GM12878 (cell line): Measurements from ENCODE around the gene TCP11L2. TPM values are rescaled to one million over a fixed set of nuclear protein-coding genes. Genes with fewer than 3 reads are reported as not detected.
A peak's percentile ranks its signal among the peaks of the same experiment; 100 is the strongest.
"Not testable (repeated sequence)": the region's sequence is repeated elsewhere in the genome, so short reads cannot be mapped to it uniquely, and the experiment has no call there.

Experiments used
- ATAC-seq: fragments of 200-7000 bp; cut with Tn5 transposase; 3 replicates; pipeline ENCODE4 v1.9.1; 2020; ENCODE audit warnings: mild to moderate bottlenecking, moderate library complexity
- BruUV-seq: library from RNA; stranded (reverse); fragments of 400-500 nt; replicated peaks from 2 replicates; lab custom pipeline; 2021; lab: Mats Ljungman, UMichigan
- CTCF ChIA-PET: fragments of 300-600 bp; sonication (Branson Sonifier 250); formaldehyde crosslinking; extraction: SDS; loops from one replicate; lab custom pipeline; 2021; ENCODE audit warnings: inconsistent platforms; lab: Yijun Ruan, JAX
- POLR2A ChIA-PET: fragments of 350-600 bp; formaldehyde crosslinking; extraction: SDS; loops from one replicate; lab custom pipeline; 2021; ENCODE audit warnings: inconsistent platforms; lab: Charles Lee
- RAD21 ChIA-PET: fragments of 300-600 bp; sonication (Branson Sonifier 250); formaldehyde crosslinking; loops from one replicate; lab custom pipeline; 2023; ENCODE audit warnings: antibody characterized with exemption; ENCODE audit not compliant: unreplicated experiment; lab: Charles Lee
- SMC1A ChIA-PET: fragments of 300-600 bp; sonication (Branson Sonifier 250); formaldehyde crosslinking; loops from one replicate; lab custom pipeline; 2023; ENCODE audit not compliant: unreplicated experiment, uncharacterized antibody; lab: Charles Lee
- DNase-seq: peaks from one replicate; pipeline ENCODE4 v3.0.0-alpha.2; 2011; ENCODE audit warnings: low read depth, low spot score
- FAIRE-seq: peaks from 3 replicates; lab custom pipeline; 2011; peaks lifted over from hg19 to GRCh38; lab: Jason Lieb, UNC
- H2AFZ ChIP-seq: 2 replicates; pipeline ENCODE4 v1.6.0; 2011; ENCODE audit warnings: low read depth, low read length, control low read depth; ENCODE audit not compliant: control insufficient read depth
- H3K27ac ChIP-seq: 2 replicates; pipeline ENCODE4 v1.5.1; 2011; ENCODE audit warnings: control low read depth; ENCODE audit not compliant: control insufficient read depth, insufficient read depth
- H3K27me3 ChIP-seq, 2 experiments: replicated peaks in 1 of 2; 2 replicates each; pipeline versions ENCODE4 v1.6.0 to v1.6.1; 2011; ENCODE audit warnings: low read length in 1 of 2; ENCODE audit not compliant: control insufficient read depth in 2 of 2, insufficient read depth in 2 of 2
- H3K36me3 ChIP-seq, 2 experiments: 2 replicates each; pipeline ENCODE4 v1.5.1; 2011; ENCODE audit warnings: low read length in 1 of 2; ENCODE audit not compliant: control insufficient read depth in 2 of 2, insufficient read depth in 2 of 2
- H3K4me1 ChIP-seq: 2 replicates; pipeline ENCODE4 v1.6.1; 2011; ENCODE audit warnings: mild to moderate bottlenecking, low read length, moderate library complexity, mixed read lengths; ENCODE audit not compliant: control insufficient read depth, insufficient read depth
- H3K4me2 ChIP-seq: 2 replicates; pipeline ENCODE4 v1.6.0; 2011; ENCODE audit warnings: control low read depth; ENCODE audit not compliant: control insufficient read depth, insufficient read depth
- H3K4me3 ChIP-seq: fragments of 200-600 bp; sonication (generic); 2 replicates; pipeline ENCODE4 v1.5.1; 2016
- H3K79me2 ChIP-seq: 2 replicates; pipeline ENCODE4 v1.6.0; 2011; ENCODE audit warnings: low read length; ENCODE audit not compliant: control insufficient read depth, insufficient read depth
- H3K9ac ChIP-seq: 2 replicates; pipeline ENCODE4 v1.8.0; 2011; ENCODE audit warnings: low read length, control low read depth, mixed read lengths; ENCODE audit not compliant: control insufficient read depth, insufficient read depth
- H3K9me3 ChIP-seq: replicated peaks from 3 replicates; pipeline ENCODE4 v1.5.1; 2011; ENCODE audit warnings: mild to moderate bottlenecking, low read length; ENCODE audit not compliant: control insufficient read depth, insufficient read depth
- H4K20me1 ChIP-seq: 2 replicates; pipeline ENCODE4 v1.6.0; 2011; ENCODE audit not compliant: control insufficient read depth, insufficient read depth
- ATF7 ChIP-seq: fragments of 450-650 bp; IDR thresholded peaks from 2 replicates; pipeline ENCODE4 v1.6.1; 2016; ENCODE audit warnings: low read depth, mild to moderate bottlenecking
- DPF2 ChIP-seq: fragments of 450-650 bp; IDR thresholded peaks from 2 replicates; pipeline ENCODE4 v1.6.1; 2017; ENCODE audit warnings: mild to moderate bottlenecking
- EZH2 ChIP-seq: IDR thresholded peaks from 2 replicates; pipeline ENCODE4 v1.6.1; 2012; ENCODE audit warnings: low read depth, mild to moderate bottlenecking, control low read depth, inconsistent platforms, low read length, borderline replicate concordance; ENCODE audit not compliant: control insufficient read depth
- MXI1 ChIP-seq: fragments of 150-350 bp; IDR thresholded peaks from 2 replicates; pipeline ENCODE4 v1.6.1; 2011; ENCODE audit warnings: low read depth, mild to moderate bottlenecking, inconsistent platforms, low read length, improper control_type of control experiment
- MYB ChIP-seq: fragments of 150-350 bp; IDR thresholded peaks from 2 replicates; pipeline ENCODE4 v1.6.1; 2014; ENCODE audit warnings: mild to moderate bottlenecking, low read depth, low read length, borderline replicate concordance
- PRDM15 ChIP-seq: fragments of 450-650 bp; formaldehyde crosslinking; IDR thresholded peaks from 2 replicates; pipeline ENCODE4 v1.4.0; 2020; ENCODE audit warnings: mild to moderate bottlenecking, moderate library complexity
- WGBS: methylation state at CpG from one replicate; pipeline ENCODE4 v1.1.6; 2016; ENCODE audit warnings: low lambda C conversion rate; ENCODE audit not compliant: insufficient replicate concordance, insufficient coverage; ENCODE audit errors: missing lambda C conversion rate; 5-methylcytosine and 5-hydroxymethylcytosine counted together
- in situ Hi-C: fragments of 300-500 bp; cut with MboI; formaldehyde crosslinking; loops from 9 replicates; pipeline ENCODE4 v1.14.3; 2018; ENCODE audit warnings: mixed read lengths
- intact Hi-C: fragments of 100-400 bp; cut with micrococcal nuclease; formaldehyde crosslinking; loops from one replicate; pipeline ENCODE4 v1.14.2; 2022; ENCODE audit not compliant: unreplicated experiment
- polyA plus RNA-seq, 11 experiments: library from polyadenylated mRNA; depleted of rRNA in 4 of 11; unstranded in 6 of 11; stranded (reverse) in 5 of 11; fragments of >200 nt; fragmentation: Nextera tagmentation in 4 of 11; fragmentation: Illumina TruSeq in 1 of 11; extraction: Ambion mirVana in 4 of 11; extraction: Trizol in 1 of 11; gene quantifications; 1 replicate in 1 of 11; 2 replicates in 10 of 11; pipeline versions ENCODE4 v1.2.1 to v1.2.3, GENCODE V29; 2011 to 2016; ENCODE audit warnings: inconsistent platforms in 2 of 11, missing spikeins in 2 of 11, low read depth in 1 of 11
- total RNA-seq, 4 experiments: library from RNA; depleted of rRNA in 3 of 4; stranded (reverse); fragments of >200 nt in 3 of 4; fragmentation: Illumina TruSeq in 1 of 4; extraction: Trizol in 1 of 4; gene quantifications; 2 replicates each; pipeline versions ENCODE4 v1.2.1 to v1.2.3, GENCODE V29; 2013 to 2021

TCP11L2 gene
- total and polyA plus RNA-seq, 10 of the 15 experiments (the other 5 are each of a cell fraction or from before 2014, with no cell fraction given) = 0.18 to 5.0 (median 0.90) TPM

GRCh38 chr12:106285982-106286381 lies 16.6 kb upstream of the TCP11L2 start:
- ChIA-PET RAD21 (no interaction called here), CTCF (interaction anchor here (2.4 to 9.4 kb wide), 2 partner anchors 15 to 57 kb away, joined by 7 to 206 read pairs; no protein-coding TSS in a partner anchor), POLR2A (no interaction called here), SMC1A (interaction anchor here (1.4 to 4.7 kb wide), 2 partner anchors 9 to 59 kb away, joined by 3 to 57 read pairs; no protein-coding TSS in a partner anchor)
- no peaks in the 10 kb centered on the region for H3K4me1 ChIP-seq
- in situ Hi-C loops = no loop called here
- no peak overlapping the region for H3K27ac ChIP-seq
- no peaks in the 10 kb centered on the region; the same call in 1 of the 2 replicates for H4K20me1 ChIP-seq
- no peak for DNase-seq
- H3K9me3 ChIP-seq = peaks cover 4% of the 10 kb centered on the region; the same call in 2 of the 3 replicates
- TF ChIP-seq DPF2 (no peak), EZH2 (no peak), PRDM15 (no peak), MYB (no peak), ATF7 (peak; percentile 41; the same call in 1 of the 2 replicates), MXI1 (no peak)
- intact Hi-C loops = no loop called here
- ATAC-seq = peak; percentile 49
- BruUV-seq = no TSS peak
- H3K4me3 ChIP-seq = no peak overlapping the region
- H2AFZ ChIP-seq = no peak overlapping the region
- no peaks in the 10 kb centered on the region for H3K36me3 ChIP-seq
- 1% methylated on average over 4 of the region's 4 CpGs for WGBS
- H3K79me2 ChIP-seq = no peaks in the 10 kb centered on the region
- no peak for FAIRE-seq
- 0 out of 2 replicates have a peak overlapping the region, but pooled peaks have one; percentile 9 for H3K4me2 ChIP-seq
- H3K27me3 ChIP-seq = no peaks in the 10 kb centered on the region; a peak in 1 of 4 replicates
- no peak overlapping the region for H3K9ac ChIP-seq

GRCh38 chr12:106286576-106287162 lies 15.9 kb upstream of the TCP11L2 start:
- not testable (repeated sequence) for DNase-seq

More at GRCh38 chr12:106286576-106287162, 15.9 kb upstream of the TCP11L2 start:
- H3K36me3 ChIP-seq, H3K27ac ChIP-seq, H3K9ac ChIP-seq, SMC1A ChIA-PET, POLR2A ChIA-PET, H2AFZ ChIP-seq, FAIRE-seq, H3K4me2 ChIP-seq, in situ Hi-C loops, H3K27me3 ChIP-seq, H3K79me2 ChIP-seq, ATAC-seq, BruUV-seq, H3K9me3 ChIP-seq, H4K20me1 ChIP-seq, H3K4me1 ChIP-seq, intact Hi-C loops, H3K4me3 ChIP-seq, RAD21 ChIA-PET: not testable (repeated sequence)
- CTCF ChIA-PET = interaction anchor here (9.4 kb wide), 1 partner anchor 58 kb away, joined by 206 read pairs; no protein-coding TSS in a partner anchor
- WGBS = 62% methylated on average over 14 of the region's 14 CpGs
